H9 (cell line): Measurements from ENCODE around the gene ANKRD49. TPM values are rescaled to one million over a fixed set of nuclear protein-coding genes. Genes with fewer than 3 reads are reported as not detected.

Source experiments
- DNase-seq: peaks from one replicate; pipeline ENCODE4 v3.0.0-alpha.2; 2017
- H2AFZ ChIP-seq: one replicate; pipeline ENCODE4 v1.6.1; 2013; ENCODE audit warnings: mild to moderate bottlenecking, low read length, control low read depth, moderate library complexity
- H2AK5ac ChIP-seq: 2 replicates; pipeline ENCODE4 v1.6.1; 2013; ENCODE audit warnings: low read length, control low read depth, mixed read lengths; ENCODE audit not compliant: insufficient read length
- H2BK120ac ChIP-seq: one replicate; pipeline ENCODE4 v1.6.1; 2013; ENCODE audit warnings: low read depth, mild to moderate bottlenecking, low read length, control low read depth, inconsistent platforms; ENCODE audit not compliant: poor library complexity, severe bottlenecking
- H2BK12ac ChIP-seq: 2 replicates; pipeline ENCODE4 v1.6.1; 2013; ENCODE audit warnings: low read length, control low read depth, mixed read lengths, low read depth; ENCODE audit not compliant: insufficient read length
- H2BK15ac ChIP-seq: 2 replicates; pipeline ENCODE4 v1.6.1; 2013; ENCODE audit warnings: low read depth, low read length, control low read depth
- H2BK20ac ChIP-seq: one replicate; pipeline ENCODE4 v1.6.1; 2013; ENCODE audit warnings: low read depth, mild to moderate bottlenecking, low read length, control low read depth, inconsistent platforms; ENCODE audit not compliant: poor library complexity, severe bottlenecking
- H2BK5ac ChIP-seq: 2 replicates; pipeline ENCODE4 v1.6.1; 2013; ENCODE audit warnings: low read length, control low read depth, mixed read lengths; ENCODE audit not compliant: insufficient read length
- H3K14ac ChIP-seq: 2 replicates; pipeline ENCODE4 v1.6.1; 2013; ENCODE audit warnings: low read length, control low read depth; ENCODE audit not compliant: insufficient read depth
- H3K18ac ChIP-seq: 2 replicates; pipeline ENCODE4 v1.6.1; 2013; ENCODE audit warnings: low read depth, mild to moderate bottlenecking, mixed read lengths, low read length, control low read depth; ENCODE audit not compliant: insufficient read length
- H3K23ac ChIP-seq: 2 replicates; pipeline ENCODE4 v1.6.1; 2013; ENCODE audit warnings: low read length, control low read depth, mixed read lengths, low read depth; ENCODE audit not compliant: insufficient read length
- H3K23me2 ChIP-seq: 2 replicates; pipeline ENCODE4 v1.6.1; 2013; ENCODE audit warnings: low read depth, mild to moderate bottlenecking, mixed read lengths, low read length, control low read depth; ENCODE audit not compliant: insufficient read length, poor library complexity, severe bottlenecking
- H3K27ac ChIP-seq: 2 replicates; pipeline ENCODE4 v1.5.1; 2013; ENCODE audit warnings: low read length, control low read depth, mixed read lengths, low read depth; ENCODE audit not compliant: insufficient read length
- H3K27me3 ChIP-seq: 2 replicates; pipeline ENCODE4 v1.6.1; 2013; ENCODE audit warnings: low read length, control low read depth, inconsistent platforms; ENCODE audit not compliant: insufficient read depth
- H3K4ac ChIP-seq: 2 replicates; pipeline ENCODE4 v1.6.1; 2013; ENCODE audit warnings: low read depth, mild to moderate bottlenecking, control low read depth, inconsistent platforms, low read length, moderate library complexity
- H3K4me1 ChIP-seq: 2 replicates; pipeline ENCODE4 v1.6.1; 2013; ENCODE audit warnings: low read length, control low read depth, inconsistent platforms; ENCODE audit not compliant: insufficient read depth
- H3K4me2 ChIP-seq: 2 replicates; pipeline ENCODE4 v1.6.1; 2013; ENCODE audit warnings: low read length, control low read depth, mixed read lengths; ENCODE audit not compliant: insufficient read length, insufficient read depth
- H3K56ac ChIP-seq: 2 replicates; pipeline ENCODE4 v1.6.1; 2013; ENCODE audit warnings: low read depth, mild to moderate bottlenecking, mixed read lengths, low read length, control low read depth; ENCODE audit not compliant: insufficient read length
- H3K79me1 ChIP-seq: 2 replicates; pipeline ENCODE4 v1.6.1; 2013; ENCODE audit warnings: low read depth, mild to moderate bottlenecking, moderate library complexity, low read length, control low read depth, inconsistent platforms; ENCODE audit not compliant: insufficient read depth, poor library complexity, severe bottlenecking
- H3K79me2 ChIP-seq: 2 replicates; pipeline ENCODE4 v1.6.1; 2013; ENCODE audit warnings: low read length, control low read depth, inconsistent platforms; ENCODE audit not compliant: insufficient read depth
- H3K9ac ChIP-seq: 2 replicates; pipeline ENCODE4 v1.6.1; 2013; ENCODE audit warnings: low read length, control low read depth, mixed read lengths; ENCODE audit not compliant: insufficient read length; ENCODE audit errors: extremely low read depth
- H3K9me3 ChIP-seq: one replicate; pipeline ENCODE4 v1.6.1; 2013; ENCODE audit warnings: low read depth, low read length, inconsistent platforms; ENCODE audit not compliant: control insufficient read depth
- H3T11ph ChIP-seq: one replicate; pipeline ENCODE4 v1.6.1; 2013; ENCODE audit warnings: mild to moderate bottlenecking, low read length, control low read depth, inconsistent platforms
- H4K20me1 ChIP-seq: one replicate; pipeline ENCODE4 v1.6.1; 2013; ENCODE audit not compliant: control insufficient read depth, insufficient read length, insufficient read depth
- H4K5ac ChIP-seq: 2 replicates; pipeline ENCODE4 v1.6.1; 2013; ENCODE audit warnings: low read depth, mild to moderate bottlenecking, mixed read lengths, low read length, control low read depth; ENCODE audit not compliant: insufficient read length
- H4K8ac ChIP-seq: replicated peaks from 2 replicates; pipeline ENCODE4 v1.6.1; 2013; ENCODE audit warnings: low read length, control low read depth, mixed read lengths, low read depth; ENCODE audit not compliant: insufficient read length
- H4K91ac ChIP-seq: 2 replicates; pipeline ENCODE4 v1.6.1; 2013; ENCODE audit warnings: low read depth, mild to moderate bottlenecking, moderate library complexity, mixed read lengths, low read length, control low read depth; ENCODE audit not compliant: insufficient read length
- H3K27ac Mint-ChIP-seq, 3 experiments: 2 replicates in 2 of 3; 3 replicates in 1 of 3; pipeline ENCODE4 v1.8.0; 2020 to 2021; ENCODE audit warnings: mixed read lengths in 3 of 3, mild to moderate bottlenecking in 1 of 3, moderate library complexity in 1 of 3
- H3K27me3 Mint-ChIP-seq: 2 replicates; pipeline ENCODE4 v1.8.0; 2021; ENCODE audit warnings: low read depth, mild to moderate bottlenecking, moderate library complexity, mixed read lengths
- H3K36me3 Mint-ChIP-seq, 3 experiments: 2 replicates in 2 of 3; 3 replicates in 1 of 3; pipeline ENCODE4 v1.8.0; 2020 to 2021; ENCODE audit warnings: low read depth in 3 of 3, mixed read lengths in 3 of 3; ENCODE audit not compliant: insufficient read depth in 1 of 3
- H3K4me1 Mint-ChIP-seq, 2 experiments: 2 replicates each; pipeline ENCODE4 v1.8.0; 2020; ENCODE audit warnings: mixed read lengths in 2 of 2
- H3K4me3 Mint-ChIP-seq, 2 experiments: 2 replicates in 1 of 2; 3 replicates in 1 of 2; pipeline ENCODE4 v1.8.0; 2020 to 2021; ENCODE audit warnings: mild to moderate bottlenecking in 2 of 2, mixed read lengths in 2 of 2, moderate library complexity in 1 of 2
- H3K9me3 Mint-ChIP-seq, 2 experiments: 2 replicates in 1 of 2; 3 replicates in 1 of 2; pipeline ENCODE4 v1.8.0; 2020; ENCODE audit warnings: mild to moderate bottlenecking in 2 of 2, mixed read lengths in 2 of 2, moderate library complexity in 1 of 2
- CTCF ChIP-seq: fragments of 200-600 bp; sonication (generic); conservative IDR thresholded peaks from 3 replicates; pipeline ENCODE4 v1.8.0; 2021; ENCODE audit warnings: antibody characterized with exemption, mild to moderate bottlenecking
- WGBS: extraction: QIAGEN DNeasy Blood & Tissue Kit; methylation state at CpG from one replicate; pipeline ENCODE4 v1.1.7; 2013; ENCODE audit warnings: missing lambda C conversion rate, low lambda C conversion rate, mixed read lengths; ENCODE audit not compliant: insufficient read length; ENCODE audit errors: extremely low coverage; 5-methylcytosine and 5-hydroxymethylcytosine counted together
- total RNA-seq: library from RNA; stranded (reverse); gene quantifications from 2 replicates; pipeline ENCODE4 v1.2.1, GENCODE V29; 2021

Gene ANKRD49
- total RNA-seq, 1 experiment from 2014 or later: 13.8 TPM

DNA sequence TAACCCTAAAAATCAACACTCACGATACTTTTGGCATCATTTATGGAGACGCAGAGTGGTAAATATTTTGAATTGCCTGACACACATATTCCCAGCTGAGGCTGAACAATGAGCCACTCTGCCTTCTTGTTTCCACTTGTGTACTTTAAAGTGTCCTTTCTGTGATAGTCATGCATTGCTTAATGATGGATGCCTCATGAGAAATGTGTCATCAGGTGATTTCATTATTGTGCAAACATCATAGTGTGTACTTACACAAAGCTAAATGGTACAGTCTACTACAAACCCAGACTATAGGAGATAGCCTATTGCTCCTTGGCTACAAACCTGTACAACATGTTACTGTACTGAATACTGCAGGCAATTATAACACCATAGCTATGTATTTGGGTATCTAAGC is 44.3 kb upstream of the ANKRD49 start:
- Histone ChIP-seq H3K27ac (no peak overlapping the region), H2BK5ac (no peak overlapping the region), H4K5ac (no peak overlapping the region), H2BK120ac (no peak overlapping the region), H3K4ac (no peak overlapping the region), H4K91ac (no peak overlapping the region), H2AFZ (no peak overlapping the region), H3K56ac (no peak overlapping the region), H2BK12ac (no peak overlapping the region), H3K4me2 (no peak overlapping the region), H3K18ac (no peak overlapping the region), H3K79me2 (no peaks in the 10 kb centered on the region), H3K79me1 (no peaks in the 10 kb centered on the region), H3K9ac (no peak overlapping the region), H3K9me3 (no peaks in the 10 kb centered on the region), H3K27me3 (no peaks in the 10 kb centered on the region), H3T11ph (no peak overlapping the region), H3K23ac (no peak overlapping the region), H4K20me1 (no peaks in the 10 kb centered on the region), H3K4me1 (no peaks in the 10 kb centered on the region), H2BK20ac (no peak overlapping the region), H2AK5ac (no peak overlapping the region), H3K14ac (no peak overlapping the region), H2BK15ac (no peak overlapping the region), H3K23me2 (no peaks in the 10 kb centered on the region), H4K8ac (no peak overlapping the region)
- Mint-ChIP-seq H3K9me3 (no peaks in the 10 kb centered on the region), H3K4me1 (no peaks in the 10 kb centered on the region), H3K36me3 (peaks cover 4 to 33% (median 27%) of the 10 kb centered on the region in 3 experiments; a peak in 6 of 7 replicates), H3K27ac (no peak overlapping the region), H3K4me3 (no peak overlapping the region), H3K27me3 (no peaks in the 10 kb centered on the region)
- TF ChIP-seq CTCF: no peak
- no peak for DNase-seq
- 100% methylated on average over 1 of the region's 2 CpGs for WGBS
